SK-N-SH treated with all-trans-retinoic acid at 6 μM for 48 hours (cell line): ENCODE measurements around the gene BPHL.

ENCODE experiments used
- ATAC-seq: fragments of 200-7000 bp; cut with Tn5 transposase; 3 replicates; pipeline ENCODE4 v1.9.1; 2020; ENCODE audit warnings: mild to moderate bottlenecking, moderate library complexity
- ARNTL ChIP-seq: fragments of 450-650 bp; formaldehyde crosslinking; IDR thresholded peaks from 2 replicates; pipeline ENCODE4 v1.5.0; 2020; ENCODE audit warnings: low read depth, mild to moderate bottlenecking, moderate library complexity, borderline replicate concordance
- CSDC2 ChIP-seq: fragments of 250-450 bp; sonication (Bioruptor Pico); IDR thresholded peaks from 2 replicates; pipeline ENCODE4 v1.5.0; 2020; ENCODE audit warnings: mild to moderate bottlenecking, moderate library complexity
- ESRRG ChIP-seq: fragments of 250-450 bp; sonication (Bioruptor Pico); IDR thresholded peaks from 2 replicates; pipeline ENCODE4 v1.6.1; 2021; ENCODE audit warnings: mild to moderate bottlenecking
- GLIS3 ChIP-seq: fragments of 250-450 bp; sonication (Bioruptor Pico); IDR thresholded peaks from 2 replicates; pipeline ENCODE4 v1.5.0; 2020; ENCODE audit warnings: mild to moderate bottlenecking, moderate library complexity
- ISL1 ChIP-seq: fragments of 250-450 bp; sonication (Bioruptor Pico); IDR thresholded peaks from 2 replicates; pipeline ENCODE4 v2.1.2; 2022; ENCODE audit warnings: mild to moderate bottlenecking, moderate library complexity
- OSR1 ChIP-seq: fragments of 250-450 bp; sonication (Bioruptor Pico); IDR thresholded peaks from 2 replicates; pipeline ENCODE4 v1.8.0; 2022; ENCODE audit warnings: moderate library complexity, mild to moderate bottlenecking, inconsistent platforms
- PPARA ChIP-seq: fragments of 250-450 bp; sonication (Bioruptor Pico); IDR thresholded peaks from 2 replicates; pipeline ENCODE4 v1.5.0; 2020; ENCODE audit warnings: mild to moderate bottlenecking, borderline replicate concordance
- RARB ChIP-seq: fragments of 250-450 bp; sonication (Bioruptor Pico); IDR thresholded peaks from 2 replicates; pipeline ENCODE4 v1.8.0; 2021; ENCODE audit warnings: mild to moderate bottlenecking, moderate library complexity
- SNAI2 ChIP-seq: fragments of 250-450 bp; sonication (Bioruptor Pico); IDR thresholded peaks from 2 replicates; pipeline ENCODE4 v1.5.0; 2020; ENCODE audit warnings: mild to moderate bottlenecking, moderate library complexity
- TCF4 ChIP-seq: fragments of 250-450 bp; sonication (Bioruptor Pico); IDR thresholded peaks from 2 replicates; pipeline ENCODE4 v1.8.0; 2021; ENCODE audit warnings: mild to moderate bottlenecking, moderate library complexity, borderline replicate concordance
- TOX ChIP-seq: fragments of 250-450 bp; sonication (Bioruptor Pico); IDR thresholded peaks from 2 replicates; pipeline ENCODE4 v1.8.0; 2021; ENCODE audit warnings: mild to moderate bottlenecking, moderate library complexity, borderline replicate concordance
- ZC3H10 ChIP-seq: fragments of 250-450 bp; sonication (Bioruptor Pico); IDR thresholded peaks from 2 replicates; pipeline ENCODE4 v1.5.1; 2021; ENCODE audit warnings: mild to moderate bottlenecking, moderate library complexity
- ZFP3 ChIP-seq: fragments of 250-450 bp; sonication (Bioruptor Pico); IDR thresholded peaks from 2 replicates; pipeline ENCODE4 v1.5.0; 2020; ENCODE audit warnings: mild to moderate bottlenecking, moderate library complexity
- ZFP30 ChIP-seq: fragments of 450-650 bp; formaldehyde crosslinking; IDR thresholded peaks from 2 replicates; pipeline ENCODE4 v1.5.0; 2022; ENCODE audit warnings: mild to moderate bottlenecking, moderate library complexity
- ZNF8 ChIP-seq: fragments of 450-650 bp; formaldehyde crosslinking; IDR thresholded peaks from 2 replicates; pipeline ENCODE4 v1.5.0; 2020; ENCODE audit warnings: mild to moderate bottlenecking, moderate library complexity
- TF ChIP-seq, protein P1 (sequence below): fragments of 250-450 bp; sonication (Bioruptor Pico); IDR thresholded peaks from 2 replicates; pipeline ENCODE4 v1.8.0; 2021; ENCODE audit warnings: low read depth, mild to moderate bottlenecking, moderate library complexity, borderline replicate concordance
- TF ChIP-seq, protein P2 (sequence below): fragments of 250-450 bp; sonication (Bioruptor Pico); IDR thresholded peaks from 2 replicates; pipeline ENCODE4 v1.5.1; 2020; ENCODE audit warnings: low read depth, mild to moderate bottlenecking, moderate library complexity
- TF ChIP-seq, protein P3 (sequence below): fragments of 250-450 bp; sonication (Bioruptor Pico); IDR thresholded peaks from 2 replicates; pipeline ENCODE4 v1.8.0; 2020; ENCODE audit warnings: mild to moderate bottlenecking, moderate library complexity, borderline replicate concordance
- TF ChIP-seq, protein P4 (sequence below): fragments of 250-450 bp; sonication (Bioruptor Pico); IDR thresholded peaks from 2 replicates; pipeline ENCODE4 v1.5.0; 2020; ENCODE audit warnings: mild to moderate bottlenecking, moderate library complexity
- TF ChIP-seq, protein P5 (sequence below): fragments of 250-450 bp; sonication (Bioruptor Pico); IDR thresholded peaks from 2 replicates; pipeline ENCODE4 v1.5.1; 2021; ENCODE audit warnings: mild to moderate bottlenecking, moderate library complexity

The BPHL gene

DNA sequence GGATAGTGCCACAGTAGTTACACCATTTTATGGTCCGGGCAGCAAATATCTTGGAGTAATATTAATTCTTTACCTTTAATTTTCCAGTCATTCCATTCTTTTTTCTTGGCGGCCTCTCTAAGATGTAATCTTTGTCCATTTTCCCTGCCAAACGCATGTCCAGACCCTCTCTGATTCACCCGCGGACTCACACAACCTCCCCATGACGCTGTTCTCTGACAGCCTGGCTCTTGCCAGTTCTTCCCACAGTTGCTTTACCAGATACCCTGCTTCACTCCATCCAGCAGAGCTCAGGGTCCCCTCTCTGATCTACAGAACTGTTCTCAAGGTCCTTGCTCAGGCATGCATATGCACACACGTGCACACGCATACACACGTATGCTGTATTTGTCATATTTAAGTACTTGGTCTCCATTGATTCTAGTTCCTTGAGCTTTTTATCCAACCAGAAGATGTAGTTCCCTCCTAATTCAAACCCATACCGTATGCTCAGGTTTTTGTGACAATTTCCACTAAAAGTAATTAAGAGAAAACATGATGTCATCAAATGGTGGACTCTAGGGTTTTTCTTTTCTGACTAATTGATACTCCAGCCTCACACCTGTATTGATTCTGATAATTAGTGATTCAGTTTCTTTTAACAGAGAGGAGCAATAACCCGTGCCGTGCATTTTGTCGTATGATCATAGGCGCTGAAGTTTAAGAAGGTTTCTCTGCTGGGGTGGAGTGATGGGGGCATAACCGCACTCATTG lies 10.0 kb downstream of the BPHL start:
- TF ChIP-seq SNAI2 (CRISPR knock-in tag): no peak
- TF ChIP-seq CSDC2 (CRISPR knock-in tag): no peak
- no peak for TF ChIP-seq GLIS3
- no peak for ATAC-seq

DNA sequence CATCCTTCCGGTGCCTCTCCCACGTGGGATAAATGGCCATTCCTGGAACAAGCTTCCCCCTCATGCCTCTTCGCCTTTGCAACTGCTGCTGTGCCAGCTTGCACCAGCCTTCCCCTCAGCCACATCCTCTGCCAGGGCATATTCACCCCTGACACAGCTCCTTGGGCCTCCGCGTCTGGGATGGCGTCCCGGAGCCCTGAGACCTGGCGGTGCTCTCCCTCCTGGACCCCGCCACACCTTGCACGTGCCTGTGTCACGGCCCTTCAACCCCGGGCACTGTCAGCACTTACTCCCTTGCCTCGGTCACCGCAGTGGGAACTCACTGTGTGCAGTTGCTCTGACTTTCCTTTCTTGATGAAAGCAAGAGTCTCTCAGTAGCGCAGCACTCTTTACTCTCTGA lies 13.2 kb downstream of the BPHL start:
- TF ChIP-seq, protein P1, sequence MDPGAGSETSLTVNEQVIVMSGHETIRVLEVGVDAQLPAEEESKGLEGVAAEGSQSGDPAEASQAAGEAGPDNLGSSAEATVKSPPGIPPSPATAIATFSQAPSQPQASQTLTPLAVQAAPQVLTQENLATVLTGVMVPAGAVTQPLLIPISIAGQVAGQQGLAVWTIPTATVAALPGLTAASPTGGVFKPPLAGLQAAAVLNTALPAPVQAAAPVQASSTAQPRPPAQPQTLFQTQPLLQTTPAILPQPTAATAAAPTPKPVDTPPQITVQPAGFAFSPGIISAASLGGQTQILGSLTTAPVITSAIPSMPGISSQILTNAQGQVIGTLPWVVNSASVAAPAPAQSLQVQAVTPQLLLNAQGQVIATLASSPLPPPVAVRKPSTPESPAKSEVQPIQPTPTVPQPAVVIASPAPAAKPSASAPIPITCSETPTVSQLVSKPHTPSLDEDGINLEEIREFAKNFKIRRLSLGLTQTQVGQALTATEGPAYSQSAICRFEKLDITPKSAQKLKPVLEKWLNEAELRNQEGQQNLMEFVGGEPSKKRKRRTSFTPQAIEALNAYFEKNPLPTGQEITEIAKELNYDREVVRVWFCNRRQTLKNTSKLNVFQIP (CRISPR knock-in tag): no peak
- TF ChIP-seq ZFP30 (CRISPR knock-in tag) (no peak), ZFP3 (no peak), TOX (no peak), RARB (CRISPR knock-in tag) (no peak), ARNTL (CRISPR knock-in tag) (no peak)
- TF ChIP-seq, protein P2, sequence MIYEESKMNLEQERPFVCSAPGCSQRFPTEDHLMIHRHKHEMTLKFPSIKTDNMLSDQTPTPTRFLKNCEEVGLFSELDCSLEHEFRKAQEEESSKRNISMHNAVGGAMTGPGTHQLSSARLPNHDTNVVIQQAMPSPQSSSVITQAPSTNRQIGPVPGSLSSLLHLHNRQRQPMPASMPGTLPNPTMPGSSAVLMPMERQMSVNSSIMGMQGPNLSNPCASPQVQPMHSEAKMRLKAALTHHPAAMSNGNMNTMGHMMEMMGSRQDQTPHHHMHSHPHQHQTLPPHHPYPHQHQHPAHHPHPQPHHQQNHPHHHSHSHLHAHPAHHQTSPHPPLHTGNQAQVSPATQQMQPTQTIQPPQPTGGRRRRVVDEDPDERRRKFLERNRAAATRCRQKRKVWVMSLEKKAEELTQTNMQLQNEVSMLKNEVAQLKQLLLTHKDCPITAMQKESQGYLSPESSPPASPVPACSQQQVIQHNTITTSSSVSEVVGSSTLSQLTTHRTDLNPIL (CRISPR knock-in tag): no peak
- TF ChIP-seq, protein P3, sequence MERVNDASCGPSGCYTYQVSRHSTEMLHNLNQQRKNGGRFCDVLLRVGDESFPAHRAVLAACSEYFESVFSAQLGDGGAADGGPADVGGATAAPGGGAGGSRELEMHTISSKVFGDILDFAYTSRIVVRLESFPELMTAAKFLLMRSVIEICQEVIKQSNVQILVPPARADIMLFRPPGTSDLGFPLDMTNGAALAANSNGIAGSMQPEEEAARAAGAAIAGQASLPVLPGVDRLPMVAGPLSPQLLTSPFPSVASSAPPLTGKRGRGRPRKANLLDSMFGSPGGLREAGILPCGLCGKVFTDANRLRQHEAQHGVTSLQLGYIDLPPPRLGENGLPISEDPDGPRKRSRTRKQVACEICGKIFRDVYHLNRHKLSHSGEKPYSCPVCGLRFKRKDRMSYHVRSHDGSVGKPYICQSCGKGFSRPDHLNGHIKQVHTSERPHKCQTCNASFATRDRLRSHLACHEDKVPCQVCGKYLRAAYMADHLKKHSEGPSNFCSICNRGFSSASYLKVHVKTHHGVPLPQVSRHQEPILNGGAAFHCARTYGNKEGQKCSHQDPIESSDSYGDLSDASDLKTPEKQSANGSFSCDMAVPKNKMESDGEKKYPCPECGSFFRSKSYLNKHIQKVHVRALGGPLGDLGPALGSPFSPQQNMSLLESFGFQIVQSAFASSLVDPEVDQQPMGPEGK (CRISPR knock-in tag): no peak
- ATAC-seq: no peak

DNA sequence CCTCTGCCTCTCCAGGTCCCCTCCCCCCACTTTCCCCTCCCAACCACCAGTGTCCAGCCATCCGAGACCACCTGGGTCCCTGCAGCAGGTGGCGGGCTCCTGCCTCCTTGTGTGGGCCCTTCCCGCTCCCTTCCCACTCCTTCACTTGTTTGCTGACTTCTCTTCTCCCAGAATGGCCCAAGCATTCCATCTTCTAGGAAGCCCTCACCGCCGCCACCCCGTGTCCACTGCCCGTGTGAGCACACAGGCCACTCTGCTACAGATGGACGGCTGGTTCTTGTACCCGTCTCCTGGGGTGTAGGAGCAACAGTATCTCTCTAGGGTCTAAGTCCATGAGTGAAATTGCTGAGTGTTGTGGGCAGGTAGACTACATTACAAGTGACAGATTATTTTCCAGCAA lies 15.0 kb downstream of the BPHL start:
- TF ChIP-seq, protein P3 (CRISPR knock-in tag): no peak
- TF ChIP-seq, protein P4, sequence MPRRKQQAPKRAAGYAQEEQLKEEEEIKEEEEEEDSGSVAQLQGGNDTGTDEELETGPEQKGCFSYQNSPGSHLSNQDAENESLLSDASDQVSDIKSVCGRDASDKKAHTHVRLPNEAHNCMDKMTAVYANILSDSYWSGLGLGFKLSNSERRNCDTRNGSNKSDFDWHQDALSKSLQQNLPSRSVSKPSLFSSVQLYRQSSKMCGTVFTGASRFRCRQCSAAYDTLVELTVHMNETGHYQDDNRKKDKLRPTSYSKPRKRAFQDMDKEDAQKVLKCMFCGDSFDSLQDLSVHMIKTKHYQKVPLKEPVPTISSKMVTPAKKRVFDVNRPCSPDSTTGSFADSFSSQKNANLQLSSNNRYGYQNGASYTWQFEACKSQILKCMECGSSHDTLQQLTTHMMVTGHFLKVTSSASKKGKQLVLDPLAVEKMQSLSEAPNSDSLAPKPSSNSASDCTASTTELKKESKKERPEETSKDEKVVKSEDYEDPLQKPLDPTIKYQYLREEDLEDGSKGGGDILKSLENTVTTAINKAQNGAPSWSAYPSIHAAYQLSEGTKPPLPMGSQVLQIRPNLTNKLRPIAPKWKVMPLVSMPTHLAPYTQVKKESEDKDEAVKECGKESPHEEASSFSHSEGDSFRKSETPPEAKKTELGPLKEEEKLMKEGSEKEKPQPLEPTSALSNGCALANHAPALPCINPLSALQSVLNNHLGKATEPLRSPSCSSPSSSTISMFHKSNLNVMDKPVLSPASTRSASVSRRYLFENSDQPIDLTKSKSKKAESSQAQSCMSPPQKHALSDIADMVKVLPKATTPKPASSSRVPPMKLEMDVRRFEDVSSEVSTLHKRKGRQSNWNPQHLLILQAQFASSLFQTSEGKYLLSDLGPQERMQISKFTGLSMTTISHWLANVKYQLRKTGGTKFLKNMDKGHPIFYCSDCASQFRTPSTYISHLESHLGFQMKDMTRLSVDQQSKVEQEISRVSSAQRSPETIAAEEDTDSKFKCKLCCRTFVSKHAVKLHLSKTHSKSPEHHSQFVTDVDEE (CRISPR knock-in tag): no peak
- TF ChIP-seq ZC3H10: no peak
- TF ChIP-seq, protein P2 (CRISPR knock-in tag): no peak
- TF ChIP-seq SNAI2 (CRISPR knock-in tag): no peak
- TF ChIP-seq, protein P1 (CRISPR knock-in tag): no peak
- TF ChIP-seq, protein P5, sequence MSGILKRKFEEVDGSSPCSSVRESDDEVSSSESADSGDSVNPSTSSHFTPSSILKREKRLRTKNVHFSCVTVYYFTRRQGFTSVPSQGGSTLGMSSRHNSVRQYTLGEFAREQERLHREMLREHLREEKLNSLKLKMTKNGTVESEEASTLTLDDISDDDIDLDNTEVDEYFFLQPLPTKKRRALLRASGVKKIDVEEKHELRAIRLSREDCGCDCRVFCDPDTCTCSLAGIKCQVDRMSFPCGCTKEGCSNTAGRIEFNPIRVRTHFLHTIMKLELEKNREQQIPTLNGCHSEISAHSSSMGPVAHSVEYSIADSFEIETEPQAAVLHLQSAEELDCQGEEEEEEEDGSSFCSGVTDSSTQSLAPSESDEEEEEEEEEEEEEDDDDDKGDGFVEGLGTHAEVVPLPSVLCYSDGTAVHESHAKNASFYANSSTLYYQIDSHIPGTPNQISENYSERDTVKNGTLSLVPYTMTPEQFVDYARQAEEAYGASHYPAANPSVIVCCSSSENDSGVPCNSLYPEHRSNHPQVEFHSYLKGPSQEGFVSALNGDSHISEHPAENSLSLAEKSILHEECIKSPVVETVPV (CRISPR knock-in tag): no peak
- TF ChIP-seq ARNTL (CRISPR knock-in tag): no peak
- TF ChIP-seq GLIS3: no peak
- no peak for TF ChIP-seq TCF4 (CRISPR knock-in tag)
- no peak for TF ChIP-seq ESRRG
- TF ChIP-seq OSR1 (CRISPR knock-in tag): no peak
- no peak for TF ChIP-seq ZFP3
- no peak for TF ChIP-seq ZFP30 (CRISPR knock-in tag)
- no peak for TF ChIP-seq ISL1 (CRISPR knock-in tag)
- no peak for TF ChIP-seq ZNF8 (CRISPR knock-in tag)
- no peak for TF ChIP-seq PPARA (CRISPR knock-in tag)
- ATAC-seq: no peak
